K562 (cell line): ENCODE measurements around the gene KPNA4. TPM values are rescaled to one million over a fixed set of nuclear protein-coding genes. Genes with fewer than 3 reads are reported as not detected.

Experiments
- BRF1 ChIP-seq: IDR thresholded peaks from 3 replicates; pipeline ENCODE4 v1.6.1; 2011; ENCODE audit warnings: borderline replicate concordance, mild to moderate bottlenecking; ENCODE audit not compliant: insufficient read length; ENCODE audit errors: extremely low read depth
- CBFA2T2 ChIP-seq: fragments of 450-650 bp; conservative IDR thresholded peaks from 2 replicates; pipeline ENCODE4 v1.6.1; 2017; ENCODE audit warnings: mild to moderate bottlenecking
- JUND ChIP-seq, 2 experiments: IDR thresholded peaks; 2 replicates in 1 of 2; 3 replicates in 1 of 2; pipeline ENCODE4 v1.6.1; 2011; ENCODE audit warnings: borderline replicate concordance in 2 of 2, low read depth in 2 of 2, low read length in 2 of 2, improper control_type of control experiment in 1 of 2, missing biosample characterization in 1 of 2, missing genetic modification characterization in 1 of 2, missing genetic modification reagents in 1 of 2
- NRF1 ChIP-seq, 2 experiments: fragments of 450-650 bp; IDR thresholded peaks in 1 of 2; conservative IDR thresholded peaks in 1 of 2; 2 replicates each; pipeline ENCODE4 v1.6.1; 2014; ENCODE audit warnings: mild to moderate bottlenecking in 2 of 2
- POLR2G ChIP-seq: fragments of 200-400 bp; formaldehyde crosslinking; IDR thresholded peaks from 2 replicates; pipeline ENCODE4 v1.6.1; 2017; ENCODE audit warnings: low read depth, mild to moderate bottlenecking, antibody characterized with exemption, low read length, moderate library complexity
- RAD21 ChIP-seq, 2 experiments: fragments of 250-450 bp in 1 of 2; fragments of 450-650 bp in 1 of 2; sonication (Bioruptor Pico) in 1 of 2; formaldehyde crosslinking in 1 of 2; IDR thresholded peaks in 1 of 2; conservative IDR thresholded peaks in 1 of 2; 2 replicates each; pipeline versions ENCODE4 v1.4.0 to v1.8.0; 2020 to 2022; ENCODE audit warnings: mild to moderate bottlenecking in 2 of 2, moderate library complexity in 1 of 2
- USF1 ChIP-seq: sonication (generic); formaldehyde crosslinking; IDR thresholded peaks from 2 replicates; pipeline ENCODE4 v1.9.0; 2022; ENCODE audit warnings: mild to moderate bottlenecking, missing genetic modification reagents
- polyA plus RNA-seq, 8 experiments: library from polyadenylated mRNA; depleted of rRNA in 4 of 8; stranded (reverse) in 5 of 8; unstranded in 3 of 8; fragments of >200 nt; fragmentation: Nextera tagmentation in 2 of 8; fragmentation: Illumina TruSeq in 1 of 8; extraction: Ambion mirVana in 2 of 8; extraction: Trizol in 1 of 8; gene quantifications; 2 replicates each; pipeline versions ENCODE4 v1.2.1 to v1.2.3, GENCODE V29; 2011 to 2014; ENCODE audit warnings: inconsistent platforms in 1 of 8, missing spikeins in 1 of 8
- total RNA-seq, 7 experiments: library from RNA; depleted of rRNA in 6 of 7; stranded (reverse); fragments of >200 nt in 6 of 7; fragmentation: Illumina TruSeq in 2 of 7; extraction: Trizol in 2 of 7; gene quantifications; 2 replicates each; pipeline versions ENCODE4 v1.2.1 to v1.2.3, GENCODE V29; 2011 to 2021; ENCODE audit warnings: low replicate concordance in 1 of 7
- TF ChIP-seq, protein P1 (sequence below), 2 experiments: fragments of 450-650 bp; IDR thresholded peaks; 2 replicates each; pipeline ENCODE4 v1.6.1; 2016
- TF ChIP-seq, protein P2 (sequence below): IDR thresholded peaks from 2 replicates; pipeline ENCODE4 v1.6.1; 2014; ENCODE audit warnings: antibody characterized with exemption

KPNA4 gene
- total and polyA plus RNA-seq, 9 of the 15 experiments (the other 6 are each of a cell fraction or from before 2014, with no cell fraction given), result 13.9 to 66.6 (median 34.5) TPM

GRCh38 chr3:160446522-160447056 is 118.8 kb downstream of the KPNA4 start (continued):
- TF ChIP-seq JUND (IDR thresholded peaks at IDR 0.05; ENCODE audit: borderline replicate concordance, low read depth, low read length), result no peak
- no peak for TF ChIP-seq JUND (tag; IDR thresholded peaks at IDR 0.05; ENCODE audit: borderline replicate concordance, low read depth, low read length)
- TF ChIP-seq NRF1 (conservative IDR thresholded peaks at IDR 0.05 in 1 of 2, IDR thresholded peaks at IDR 0.05 in 1 of 2), result peak; percentile 47 to 60
- TF ChIP-seq, protein P1, sequence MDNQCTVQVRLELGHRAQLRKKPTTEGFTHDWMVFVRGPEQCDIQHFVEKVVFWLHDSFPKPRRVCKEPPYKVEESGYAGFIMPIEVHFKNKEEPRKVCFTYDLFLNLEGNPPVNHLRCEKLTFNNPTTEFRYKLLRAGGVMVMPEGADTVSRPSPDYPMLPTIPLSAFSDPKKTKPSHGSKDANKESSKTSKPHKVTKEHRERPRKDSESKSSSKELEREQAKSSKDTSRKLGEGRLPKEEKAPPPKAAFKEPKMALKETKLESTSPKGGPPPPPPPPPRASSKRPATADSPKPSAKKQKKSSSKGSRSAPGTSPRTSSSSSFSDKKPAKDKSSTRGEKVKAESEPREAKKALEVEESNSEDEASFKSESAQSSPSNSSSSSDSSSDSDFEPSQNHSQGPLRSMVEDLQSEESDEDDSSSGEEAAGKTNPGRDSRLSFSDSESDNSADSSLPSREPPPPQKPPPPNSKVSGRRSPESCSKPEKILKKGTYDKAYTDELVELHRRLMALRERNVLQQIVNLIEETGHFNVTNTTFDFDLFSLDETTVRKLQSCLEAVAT (IDR thresholded peaks at IDR 0.05), result peak in 1 of 2 experiments; percentile 56; a peak in 1 of 4 replicates
- TF ChIP-seq, protein P2, sequence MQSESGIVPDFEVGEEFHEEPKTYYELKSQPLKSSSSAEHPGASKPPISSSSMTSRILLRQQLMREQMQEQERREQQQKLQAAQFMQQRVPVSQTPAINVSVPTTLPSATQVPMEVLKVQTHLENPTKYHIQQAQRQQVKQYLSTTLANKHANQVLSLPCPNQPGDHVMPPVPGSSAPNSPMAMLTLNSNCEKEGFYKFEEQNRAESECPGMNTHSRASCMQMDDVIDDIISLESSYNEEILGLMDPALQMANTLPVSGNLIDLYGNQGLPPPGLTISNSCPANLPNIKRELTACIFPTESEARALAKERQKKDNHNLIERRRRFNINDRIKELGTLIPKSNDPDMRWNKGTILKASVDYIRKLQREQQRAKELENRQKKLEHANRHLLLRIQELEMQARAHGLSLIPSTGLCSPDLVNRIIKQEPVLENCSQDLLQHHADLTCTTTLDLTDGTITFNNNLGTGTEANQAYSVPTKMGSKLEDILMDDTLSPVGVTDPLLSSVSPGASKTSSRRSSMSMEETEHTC, result no peak
- 0 out of 2 replicates have a peak, but pooled peaks have one; percentile 26 for TF ChIP-seq POLR2G
- no peak for TF ChIP-seq RAD21 (CRISPR knock-in tag; conservative IDR thresholded peaks at IDR 0.05 in 1 of 2, IDR thresholded peaks at IDR 0.05 in 1 of 2)
- no peak for TF ChIP-seq BRF1
- TF ChIP-seq CBFA2T2, result no peak
- no peak for TF ChIP-seq USF1 (CRISPR knock-in tag)
